ENCODE measurements around the gene GSDMA. TPM values are rescaled to one million over a fixed set of nuclear protein-coding genes. Genes with fewer than 3 reads are reported as not detected.

GSDMA gene
- total RNA-seq, 1 experiment from 2014 or later = not detected

DNA sequence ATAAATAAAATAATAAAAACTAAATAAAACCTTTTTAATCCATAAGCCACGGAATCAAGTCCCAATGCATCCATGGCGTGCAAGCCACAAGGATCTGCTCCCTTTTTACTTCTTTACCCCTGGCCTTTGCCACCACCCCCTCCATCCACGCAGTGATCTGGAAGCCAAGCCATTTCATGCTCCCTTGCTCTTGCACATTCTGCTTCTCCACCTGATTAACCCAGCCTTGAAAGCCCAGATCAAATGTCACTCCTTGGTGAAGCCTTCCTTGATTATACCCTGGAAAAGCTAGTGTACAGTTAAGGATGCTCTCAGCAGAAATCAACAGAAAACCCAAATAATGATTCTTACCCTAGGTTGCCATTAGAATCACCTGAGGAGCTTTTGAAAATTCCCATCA lies 25.4 kb upstream of the GSDMA start:
- H3K23ac ChIP-seq (ENCODE audit: insufficient read length, low read depth, low read length) = no peak overlapping the region
- peaks cover 4% of the 10 kb centered on the region for H3K27me3 Mint-ChIP-seq (ENCODE audit: low read depth)
- no peak overlapping the region for H3K27ac ChIP-seq (ENCODE audit: insufficient read length, low read depth, low read length)
- TF ChIP-seq, protein P1, sequence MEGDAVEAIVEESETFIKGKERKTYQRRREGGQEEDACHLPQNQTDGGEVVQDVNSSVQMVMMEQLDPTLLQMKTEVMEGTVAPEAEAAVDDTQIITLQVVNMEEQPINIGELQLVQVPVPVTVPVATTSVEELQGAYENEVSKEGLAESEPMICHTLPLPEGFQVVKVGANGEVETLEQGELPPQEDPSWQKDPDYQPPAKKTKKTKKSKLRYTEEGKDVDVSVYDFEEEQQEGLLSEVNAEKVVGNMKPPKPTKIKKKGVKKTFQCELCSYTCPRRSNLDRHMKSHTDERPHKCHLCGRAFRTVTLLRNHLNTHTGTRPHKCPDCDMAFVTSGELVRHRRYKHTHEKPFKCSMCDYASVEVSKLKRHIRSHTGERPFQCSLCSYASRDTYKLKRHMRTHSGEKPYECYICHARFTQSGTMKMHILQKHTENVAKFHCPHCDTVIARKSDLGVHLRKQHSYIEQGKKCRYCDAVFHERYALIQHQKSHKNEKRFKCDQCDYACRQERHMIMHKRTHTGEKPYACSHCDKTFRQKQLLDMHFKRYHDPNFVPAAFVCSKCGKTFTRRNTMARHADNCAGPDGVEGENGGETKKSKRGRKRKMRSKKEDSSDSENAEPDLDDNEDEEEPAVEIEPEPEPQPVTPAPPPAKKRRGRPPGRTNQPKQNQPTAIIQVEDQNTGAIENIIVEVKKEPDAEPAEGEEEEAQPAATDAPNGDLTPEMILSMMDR (conservative IDR thresholded peaks at IDR 0.05) = no peak
- no peak overlapping the region for H4K91ac ChIP-seq (ENCODE audit: insufficient read length, low read depth, low read length)
- no peaks in the 10 kb centered on the region for H3K9me3 ChIP-seq (ENCODE audit: control insufficient read depth, low read depth, low read length)
- H3K79me1 ChIP-seq (ENCODE audit: insufficient read depth, low read depth, low read length, poor library complexity, severe bottlenecking) = no peaks in the 10 kb centered on the region
- no peak overlapping the region for H3K4me2 ChIP-seq (ENCODE audit: insufficient read depth, insufficient read length, low read length)
- peaks cover 9 to 21% of the 10 kb centered on the region in 2 experiments for H3K4me1 Mint-ChIP-seq
- no CpG with 5 or more reads among the region's 3 CpGs for WGBS (ENCODE audit: extremely low coverage, insufficient read length, low lambda C conversion rate)
- H3K14ac ChIP-seq (ENCODE audit: insufficient read depth, low read length) = no peak overlapping the region
- H3K27ac Mint-ChIP-seq = no peak overlapping the region; a peak in 1 of 7 replicates
- H3K9me3 Mint-ChIP-seq = no peaks in the 10 kb centered on the region
- no peaks in the 10 kb centered on the region for H3K79me2 ChIP-seq (ENCODE audit: insufficient read depth, low read length)
- no peak overlapping the region for H2BK5ac ChIP-seq (ENCODE audit: insufficient read length, low read length)
- H3K4me3 Mint-ChIP-seq = no peak overlapping the region
- no peak overlapping the region for H3K18ac ChIP-seq (ENCODE audit: insufficient read length, low read depth, low read length)
- no peak overlapping the region for H2AK5ac ChIP-seq (ENCODE audit: insufficient read length, low read length)
- no peak overlapping the region for H4K5ac ChIP-seq (ENCODE audit: insufficient read length, low read depth, low read length)
- H4K8ac ChIP-seq (replicated peaks; ENCODE audit: insufficient read length, low read depth, low read length) = no peak overlapping the region
- no peak overlapping the region for H2BK20ac ChIP-seq (ENCODE audit: low read depth, low read length, poor library complexity, severe bottlenecking)
- no peak overlapping the region for H2BK15ac ChIP-seq (ENCODE audit: low read depth, low read length)
- H3K4ac ChIP-seq (ENCODE audit: low read depth, low read length) = no peak overlapping the region
- no peak for DNase-seq
- no peak overlapping the region for H3K56ac ChIP-seq (ENCODE audit: insufficient read length, low read depth, low read length)
- H3K9ac ChIP-seq (ENCODE audit: extremely low read depth, insufficient read length, low read length) = no peak overlapping the region
- H2BK12ac ChIP-seq (ENCODE audit: insufficient read length, low read depth, low read length) = no peak overlapping the region
- H3T11ph ChIP-seq (ENCODE audit: low read length) = no peak overlapping the region
- H4K20me1 ChIP-seq (ENCODE audit: control insufficient read depth, insufficient read depth, insufficient read length) = no peaks in the 10 kb centered on the region
- H2BK120ac ChIP-seq (ENCODE audit: low read depth, low read length, poor library complexity, severe bottlenecking) = no peak overlapping the region
- no peaks in the 10 kb centered on the region; the same call in 1 of the 2 replicates for H3K4me1 ChIP-seq (ENCODE audit: insufficient read depth, low read length)
- H3K36me3 Mint-ChIP-seq (ENCODE audit: insufficient read depth in 1 of 3, low read depth in 3 of 3) = no peaks in the 10 kb centered on the region
- no peak overlapping the region for H2AFZ ChIP-seq (ENCODE audit: low read length)
- H3K27me3 ChIP-seq (ENCODE audit: insufficient read depth, low read length) = no peaks in the 10 kb centered on the region
- no peaks in the 10 kb centered on the region for H3K23me2 ChIP-seq (ENCODE audit: insufficient read length, low read depth, low read length, poor library complexity, severe bottlenecking)

Measured in H9 (cell line).